IMR-90 (cell line): ENCODE measurements around the gene DGKD. TPM values are rescaled to one million over a fixed set of nuclear protein-coding genes. Genes with fewer than 3 reads are reported as not detected.

Experiments used
- ATAC-seq: fragments of 200-7000 bp; cut with Tn5 transposase; 2 replicates; pipeline ENCODE4 v1.9.1; 2020; ENCODE audit warnings: low read depth, mild to moderate bottlenecking, moderate library complexity
- BruUV-seq: library from RNA; stranded (reverse); fragments of 400-500 nt; replicated peaks from 2 replicates; lab custom pipeline; 2021; lab: Mats Ljungman, UMichigan
- CTCF ChIA-PET: fragments of 300-600 bp; formaldehyde crosslinking; extraction: SDS; loops from one replicate; lab custom pipeline; 2021; ENCODE audit warnings: antibody characterized with exemption; lab: Yijun Ruan, JAX
- POLR2A ChIA-PET: fragments of 300-600 bp; sonication (Branson Sonifier 250); formaldehyde crosslinking; loops from one replicate; lab custom pipeline; 2022; ENCODE audit warnings: antibody characterized with exemption; ENCODE audit not compliant: unreplicated experiment; lab: Charles Lee
- DNase-seq: peaks from one replicate; pipeline ENCODE4 v3.0.0; 2013
- H2AFZ ChIP-seq: replicated peaks from 2 replicates; pipeline ENCODE3; 2013; ENCODE audit warnings: low read length, mild to moderate bottlenecking; ENCODE audit not compliant: poor library complexity
- H2AK5ac ChIP-seq: 2 replicates; pipeline ENCODE4 v1.6.1; 2013; ENCODE audit warnings: low read depth, low read length, inconsistent platforms
- H2AK9ac ChIP-seq: replicated peaks from 2 replicates; pipeline ENCODE3; 2013; ENCODE audit warnings: mild to moderate bottlenecking, low read depth, low read length, moderate library complexity; ENCODE audit not compliant: poor library complexity
- H2BK120ac ChIP-seq: 2 replicates; pipeline ENCODE4 v1.6.1; 2013; ENCODE audit warnings: low read depth, low read length, inconsistent platforms
- H2BK15ac ChIP-seq: 3 replicates; pipeline ENCODE4 v1.6.1; 2013; ENCODE audit warnings: low read depth, low read length, inconsistent platforms
- H2BK20ac ChIP-seq: 2 replicates; pipeline ENCODE4 v1.6.1; 2013; ENCODE audit warnings: low read depth, mild to moderate bottlenecking, inconsistent platforms, low read length, moderate library complexity
- H2BK5ac ChIP-seq: 2 replicates; pipeline ENCODE4 v1.6.1; 2013; ENCODE audit warnings: mild to moderate bottlenecking, low read depth, low read length, inconsistent platforms; ENCODE audit not compliant: poor library complexity, severe bottlenecking
- H3K14ac ChIP-seq: replicated peaks from 2 replicates; pipeline ENCODE4 v1.6.1; 2013; ENCODE audit warnings: low read depth, low read length, inconsistent platforms
- H3K18ac ChIP-seq: 2 replicates; pipeline ENCODE4 v1.6.1; 2013; ENCODE audit warnings: low read depth, low read length, control low read depth
- H3K23ac ChIP-seq: 2 replicates; pipeline ENCODE4 v1.6.1; 2013; ENCODE audit warnings: low read depth, low read length, inconsistent platforms
- H3K27ac ChIP-seq: 2 replicates; pipeline ENCODE4 v1.5.1; 2013; ENCODE audit warnings: mild to moderate bottlenecking, control low read depth, low read length; ENCODE audit not compliant: insufficient read depth
- H3K27me3 ChIP-seq: 2 replicates; pipeline ENCODE4 v1.6.1; 2013; ENCODE audit warnings: low read length; ENCODE audit not compliant: control insufficient read depth, insufficient read depth
- H3K36me3 ChIP-seq: 2 replicates; pipeline ENCODE4 v1.6.1; 2013; ENCODE audit warnings: low read length, mixed read lengths; ENCODE audit not compliant: control insufficient read depth, insufficient read depth
- H3K4ac ChIP-seq: 2 replicates; pipeline ENCODE4 v1.6.1; 2013; ENCODE audit warnings: low read depth, low read length, inconsistent platforms
- H3K4me1 ChIP-seq: 2 replicates; pipeline ENCODE4 v1.6.1; 2013; ENCODE audit warnings: low read length, mixed read lengths; ENCODE audit not compliant: control insufficient read depth, insufficient read depth
- H3K4me2 ChIP-seq: 2 replicates; pipeline ENCODE4 v1.6.1; 2013; ENCODE audit warnings: low read depth, mild to moderate bottlenecking, control low read depth, low read length, moderate library complexity
- H3K4me3 ChIP-seq: 2 replicates; pipeline ENCODE4 v1.5.1; 2013; ENCODE audit warnings: low read depth, mild to moderate bottlenecking, control low read depth, low read length, moderate library complexity; ENCODE audit not compliant: insufficient read depth
- H3K56ac ChIP-seq: 2 replicates; pipeline ENCODE4 v1.6.1; 2013; ENCODE audit warnings: low read length, inconsistent platforms; ENCODE audit not compliant: insufficient read depth; ENCODE audit errors: extremely low read depth
- H3K79me1 ChIP-seq, 2 experiments: 2 replicates each; pipeline ENCODE4 v1.6.1; 2013; ENCODE audit warnings: low read length in 2 of 2, inconsistent platforms in 1 of 2, low read depth in 1 of 2
- H3K9ac ChIP-seq: 2 replicates; pipeline ENCODE4 v1.6.1; 2013; ENCODE audit warnings: low read depth, low read length, control low read depth
- H3K9me1 ChIP-seq: 2 replicates; pipeline ENCODE4 v1.6.1; 2013; ENCODE audit warnings: low read length, inconsistent platforms; ENCODE audit not compliant: insufficient read depth
- H3K9me3 ChIP-seq: 2 replicates; pipeline ENCODE4 v1.6.1; 2013; ENCODE audit warnings: low read length; ENCODE audit not compliant: control insufficient read depth, insufficient read depth
- H4K20me1 ChIP-seq: 2 replicates; pipeline ENCODE4 v1.6.1; 2013; ENCODE audit warnings: low read length, inconsistent platforms; ENCODE audit not compliant: insufficient read depth
- H4K5ac ChIP-seq: 2 replicates; pipeline ENCODE4 v1.6.1; 2013; ENCODE audit warnings: mild to moderate bottlenecking, low read depth, low read length, control low read depth
- H4K8ac ChIP-seq, 2 experiments: 2 replicates each; pipeline ENCODE4 v1.6.1; 2013; ENCODE audit warnings: low read depth in 2 of 2, low read length in 2 of 2, control low read depth in 1 of 2, inconsistent platforms in 1 of 2
- H4K91ac ChIP-seq: 2 replicates; pipeline ENCODE4 v1.6.1; 2013; ENCODE audit warnings: low read depth, low read length, inconsistent platforms; ENCODE audit not compliant: insufficient read depth
- BHLHE40 ChIP-seq: fragments of 150-350 bp; IDR thresholded peaks from 2 replicates; pipeline ENCODE4 v1.6.1; 2016; ENCODE audit warnings: mild to moderate bottlenecking, low read depth, low read length
- CEBPB ChIP-seq: IDR thresholded peaks from 2 replicates; pipeline ENCODE4 v1.6.1; 2012; ENCODE audit warnings: low read depth, low read length, improper control_type of control experiment
- MAFK ChIP-seq: IDR thresholded peaks from 2 replicates; pipeline ENCODE4 v1.6.1; 2012; ENCODE audit warnings: low read depth, low read length, improper control_type of control experiment
- MAZ ChIP-seq: IDR thresholded peaks from 2 replicates; pipeline ENCODE4 v1.6.1; 2012; ENCODE audit warnings: low read depth, mild to moderate bottlenecking, low read length, improper control_type of control experiment, moderate library complexity, borderline replicate concordance
- NFE2L2 ChIP-seq: fragments of 150-350 bp; IDR thresholded peaks from 2 replicates; pipeline ENCODE4 v1.6.1; 2016; ENCODE audit warnings: low read depth, mild to moderate bottlenecking, low read length
- RCOR1 ChIP-seq: IDR thresholded peaks from 2 replicates; pipeline ENCODE4 v1.6.1; 2012; ENCODE audit warnings: mild to moderate bottlenecking, low read length, improper control_type of control experiment; ENCODE audit not compliant: insufficient replicate concordance
- WGBS, 2 experiments: methylation state at CpG; one replicate each; pipeline versions ENCODE4 v1.1.5 to v1.1.7; 2013; ENCODE audit warnings: missing lambda C conversion rate in 2 of 2; ENCODE audit not compliant: insufficient read length in 1 of 2; ENCODE audit errors: extremely low coverage in 2 of 2; 5-methylcytosine and 5-hydroxymethylcytosine counted together
- dilution Hi-C: fragments of 300-500 bp; cut with HindIII; formaldehyde crosslinking; loops from one replicate; pipeline ENCODE4 v1.14.3; 2018; ENCODE audit warnings: low sequenced_read_pairs; ENCODE audit not compliant: unreplicated experiment
- in situ Hi-C: fragments of 300-500 bp; cut with MboI; formaldehyde crosslinking; loops from 3 replicates; pipeline ENCODE4 v1.14.3; 2019; ENCODE audit warnings: low sequenced_read_pairs, inconsistent platforms, mixed read lengths
- intact Hi-C: fragments of 100-400 bp; cut with micrococcal nuclease; formaldehyde crosslinking; loops from 2 replicates; pipeline ENCODE4 v1.10.0; 2022
- polyA plus RNA-seq, 3 experiments: library from polyadenylated mRNA; depleted of rRNA; stranded (reverse); fragments of >200 nt; gene quantifications; 2 replicates each; pipeline ENCODE4 v1.2.3, GENCODE V29; 2012; ENCODE audit warnings: low replicate concordance in 1 of 3
- total RNA-seq: library from RNA; depleted of rRNA; stranded (reverse); fragments of >200 nt; gene quantifications from 2 replicates; pipeline ENCODE4 v1.2.3, GENCODE V29; 2012
- TF ChIP-seq, protein P1 (sequence below): conservative IDR thresholded peaks from 2 replicates; pipeline ENCODE4 v1.5.1; 2012; ENCODE audit warnings: mild to moderate bottlenecking, low read depth, low read length, improper control_type of control experiment

Gene DGKD
- total and polyA plus RNA-seq, 2 of the 4 experiments (the other 2 are of a cell fraction) = 6.5 to 10.1 TPM

DNA sequence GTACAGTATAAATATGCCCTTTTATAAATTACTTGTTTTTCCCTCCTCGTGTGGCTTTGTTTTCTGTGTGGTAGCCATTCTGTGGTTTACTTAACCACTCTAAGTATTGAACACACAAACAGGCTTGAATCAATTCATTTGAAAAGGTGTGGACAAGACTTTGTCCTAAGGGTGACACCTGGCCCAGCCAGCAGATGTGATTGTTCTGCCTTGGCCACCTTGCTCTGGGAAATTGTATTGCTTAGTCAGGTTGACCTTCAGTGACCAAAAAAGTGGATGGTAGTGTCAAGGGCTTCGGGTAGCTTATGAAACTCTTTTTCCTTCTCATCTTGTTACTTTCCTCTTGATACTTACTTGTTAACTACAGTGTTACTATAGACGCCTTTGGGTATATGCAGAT, 61.9 kb downstream of the DGKD start:
- Histone ChIP-seq H2BK5ac (no peak overlapping the region), H2BK120ac (no peak overlapping the region), H3K4me3 (no peak overlapping the region), H3K27me3 (no peaks in the 10 kb centered on the region), H3K18ac (no peak overlapping the region), H3K9ac (no peak overlapping the region), H2AFZ (no peak overlapping the region), H4K91ac (no peak overlapping the region), H3K36me3 (no peaks in the 10 kb centered on the region), H3K23ac (no peak overlapping the region), H3K4me1 (peaks cover 30% of the 10 kb centered on the region), H4K20me1 (no peaks in the 10 kb centered on the region), H3K56ac (no peak overlapping the region), H3K79me1 (peaks cover 12 to 62% of the 10 kb centered on the region in 2 experiments; a peak in 3 of 4 replicates), H3K9me3 (no peaks in the 10 kb centered on the region; the same call in 1 of the 2 replicates), H3K9me1 (peaks cover 30% of the 10 kb centered on the region), H3K4ac (no peak overlapping the region), H3K14ac (no peak overlapping the region), H2BK20ac (no peak overlapping the region), H2AK9ac (no peak overlapping the region), H4K5ac (no peak overlapping the region), H4K8ac (no peak overlapping the region), H3K27ac (no peak overlapping the region), H3K4me2 (no peak overlapping the region), H2AK5ac (no peak overlapping the region; the same call in 1 of the 2 replicates), H2BK15ac (no peak overlapping the region)
- TF ChIP-seq MAZ = no peak
- no peak for TF ChIP-seq NFE2L2
- TF ChIP-seq MAFK = no peak
- TF ChIP-seq CEBPB = no peak
- TF ChIP-seq BHLHE40 = no peak
- TF ChIP-seq, protein P1, sequence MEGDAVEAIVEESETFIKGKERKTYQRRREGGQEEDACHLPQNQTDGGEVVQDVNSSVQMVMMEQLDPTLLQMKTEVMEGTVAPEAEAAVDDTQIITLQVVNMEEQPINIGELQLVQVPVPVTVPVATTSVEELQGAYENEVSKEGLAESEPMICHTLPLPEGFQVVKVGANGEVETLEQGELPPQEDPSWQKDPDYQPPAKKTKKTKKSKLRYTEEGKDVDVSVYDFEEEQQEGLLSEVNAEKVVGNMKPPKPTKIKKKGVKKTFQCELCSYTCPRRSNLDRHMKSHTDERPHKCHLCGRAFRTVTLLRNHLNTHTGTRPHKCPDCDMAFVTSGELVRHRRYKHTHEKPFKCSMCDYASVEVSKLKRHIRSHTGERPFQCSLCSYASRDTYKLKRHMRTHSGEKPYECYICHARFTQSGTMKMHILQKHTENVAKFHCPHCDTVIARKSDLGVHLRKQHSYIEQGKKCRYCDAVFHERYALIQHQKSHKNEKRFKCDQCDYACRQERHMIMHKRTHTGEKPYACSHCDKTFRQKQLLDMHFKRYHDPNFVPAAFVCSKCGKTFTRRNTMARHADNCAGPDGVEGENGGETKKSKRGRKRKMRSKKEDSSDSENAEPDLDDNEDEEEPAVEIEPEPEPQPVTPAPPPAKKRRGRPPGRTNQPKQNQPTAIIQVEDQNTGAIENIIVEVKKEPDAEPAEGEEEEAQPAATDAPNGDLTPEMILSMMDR = no peak
- no peak for TF ChIP-seq RCOR1
- dilution Hi-C loops (no loop called here), intact Hi-C loops (no loop called here), in situ Hi-C loops (no loop called here)
- BruUV-seq = no TSS peak
- no CpG with 5 or more reads among the region's 3 CpGs for WGBS, 2 experiments
- DNase-seq (no peak), ATAC-seq (no peak)
- ChIA-PET CTCF (no interaction called here), POLR2A (no interaction called here)
